Measurements from ENCODE around the gene PDCD4. TPM values are rescaled to one million over a fixed set of nuclear protein-coding genes. Genes with fewer than 3 reads are reported as not detected.

Gene PDCD4
- polyA plus RNA-seq, 1 of the 3 experiments (the other 2 are of a cell fraction), result 23.3 TPM

DNA sequence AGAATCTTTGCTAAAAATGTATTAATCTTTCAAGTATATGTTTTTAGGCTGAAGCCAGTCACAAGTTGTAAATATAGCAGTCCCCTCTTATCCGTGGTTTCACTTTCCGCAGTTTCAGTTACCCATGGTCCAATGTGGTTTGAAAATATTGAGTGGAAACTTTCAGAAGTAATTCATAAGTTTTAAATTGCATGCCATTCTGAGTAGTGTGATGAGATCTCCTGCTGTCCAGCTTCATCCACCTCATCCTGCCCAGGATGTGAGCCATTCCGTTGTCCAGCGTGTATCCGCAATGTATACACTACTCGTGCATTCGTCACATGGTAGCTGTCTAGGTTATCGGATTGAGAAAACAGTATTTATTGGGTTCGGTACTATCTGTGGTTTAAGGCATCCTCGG is 12.2 kb downstream of the PDCD4 start:
- Histone ChIP-seq H3K4me2 (no peak overlapping the region), H3K79me2 (ENCODE audit: insufficient read depth) (no peaks in the 10 kb centered on the region), H3K27ac (ENCODE audit: low read depth in 2 of 2, low read length in 1 of 2) (no peak overlapping the region; a peak in 1 of 4 replicates), H3K9me3 (no peaks in the 10 kb centered on the region), H2AFZ (ENCODE audit: low read depth) (no peak overlapping the region), H3K4me3 (ENCODE audit: low read depth in 2 of 2, low read length in 1 of 2) (no peak overlapping the region), H3K9me2 (no peaks in the 10 kb centered on the region), H3K9ac (no peak overlapping the region), H3F3A (replicated peaks; ENCODE audit: insufficient read depth) (peaks cover 4% of the 10 kb centered on the region), H4K20me1 (ENCODE audit: insufficient read depth) (no peaks in the 10 kb centered on the region), H3K4me1 (ENCODE audit: control insufficient read depth in 1 of 2, insufficient read depth in 2 of 2, low read depth in 1 of 2, low read length in 1 of 2) (no peaks in the 10 kb centered on the region; a peak in 2 of 4 replicates), H3K36me3 (replicated peaks in 1 of 2; ENCODE audit: control insufficient read depth in 1 of 2, insufficient read depth in 2 of 2, low read length in 1 of 2) (peaks cover 59 to 89% of the 10 kb centered on the region in 2 experiments), H3K27me3 (ENCODE audit: insufficient read depth) (no peaks in the 10 kb centered on the region)
- TF ChIP-seq TAF1 (IDR thresholded peaks at IDR 0.05; ENCODE audit: borderline replicate concordance, low read depth, low read length) (no peak), NRF1 (IDR thresholded peaks at IDR 0.05; ENCODE audit: low read depth, low read length) (no peak), USF1 (IDR thresholded peaks at IDR 0.05; ENCODE audit: borderline replicate concordance, low read depth) (no peak), ELF1 (IDR thresholded peaks at IDR 0.05) (no peak), JUND (IDR thresholded peaks at IDR 0.05) (no peak), RXRA (IDR thresholded peaks at IDR 0.05; ENCODE audit: borderline replicate concordance, low read depth) (no peak), SMC3 (IDR thresholded peaks at IDR 0.05; ENCODE audit: low read depth, low read length) (no peak), FOXJ3 (CRISPR knock-in tag; IDR thresholded peaks at IDR 0.05) (no peak), SIN3A (IDR thresholded peaks at IDR 0.05; ENCODE audit: borderline replicate concordance, low read depth, low read length) (no peak), POLR2AphosphoS5 (IDR thresholded peaks at IDR 0.05; ENCODE audit: low read depth, low read length) (no peak), RCOR1 (IDR thresholded peaks at IDR 0.05; ENCODE audit: low read length) (no peak), MEF2A (IDR thresholded peaks at IDR 0.05; ENCODE audit: borderline replicate concordance, low read depth) (no peak), GABPA (IDR thresholded peaks at IDR 0.05; ENCODE audit: low read depth) (no peak), FOXM1 (IDR thresholded peaks at IDR 0.05; ENCODE audit: low read depth) (no peak)
- TF ChIP-seq, protein P1, sequence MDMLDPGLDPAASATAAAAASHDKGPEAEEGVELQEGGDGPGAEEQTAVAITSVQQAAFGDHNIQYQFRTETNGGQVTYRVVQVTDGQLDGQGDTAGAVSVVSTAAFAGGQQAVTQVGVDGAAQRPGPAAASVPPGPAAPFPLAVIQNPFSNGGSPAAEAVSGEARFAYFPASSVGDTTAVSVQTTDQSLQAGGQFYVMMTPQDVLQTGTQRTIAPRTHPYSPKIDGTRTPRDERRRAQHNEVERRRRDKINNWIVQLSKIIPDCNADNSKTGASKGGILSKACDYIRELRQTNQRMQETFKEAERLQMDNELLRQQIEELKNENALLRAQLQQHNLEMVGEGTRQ (IDR thresholded peaks at IDR 0.05; ENCODE audit: borderline replicate concordance, low read depth, low read length), result no peak
- TF ChIP-seq, protein P2, sequence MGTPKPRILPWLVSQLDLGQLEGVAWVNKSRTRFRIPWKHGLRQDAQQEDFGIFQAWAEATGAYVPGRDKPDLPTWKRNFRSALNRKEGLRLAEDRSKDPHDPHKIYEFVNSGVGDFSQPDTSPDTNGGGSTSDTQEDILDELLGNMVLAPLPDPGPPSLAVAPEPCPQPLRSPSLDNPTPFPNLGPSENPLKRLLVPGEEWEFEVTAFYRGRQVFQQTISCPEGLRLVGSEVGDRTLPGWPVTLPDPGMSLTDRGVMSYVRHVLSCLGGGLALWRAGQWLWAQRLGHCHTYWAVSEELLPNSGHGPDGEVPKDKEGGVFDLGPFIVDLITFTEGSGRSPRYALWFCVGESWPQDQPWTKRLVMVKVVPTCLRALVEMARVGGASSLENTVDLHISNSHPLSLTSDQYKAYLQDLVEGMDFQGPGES (IDR thresholded peaks at IDR 0.05; ENCODE audit: low read depth, low read length), result no peak
- WGBS (ENCODE audit: low lambda C conversion rate), result 94% methylated on average over 10 of the region's 10 CpGs
- DNase-seq, result no peak
- CTCF ChIA-PET, result interaction anchor here (0.6 to 4.6 kb wide), 4 partner anchors 10 to 137 kb away, joined by 3 to 17 read pairs (median 5); no protein-coding TSS in a partner anchor
- POLR2A ChIA-PET, result interaction anchor here (0.6 kb wide), 1 partner anchor 35 kb away, joined by 3 read pairs; the partner anchor contains the start of gene SHOC2

Measured in SK-N-SH (cell line).